GM23248 (cell line): ENCODE data around the gene ASCL5.

Experiments used
- EZH2 ChIP-seq: fragments of 200-600 bp; sonication (generic); IDR thresholded peaks from 2 replicates; pipeline ENCODE4 v1.6.1; 2018; ENCODE audit warnings: antibody characterized with exemption, mild to moderate bottlenecking; ENCODE audit not compliant: insufficient read depth, poor library complexity, severe bottlenecking
- EZH2phosphoT487 ChIP-seq: fragments of 200-600 bp; sonication (generic); IDR thresholded peaks from 2 replicates; pipeline ENCODE4 v1.6.1; 2018; ENCODE audit warnings: antibody characterized with exemption, moderate library complexity, mild to moderate bottlenecking, low read depth; ENCODE audit not compliant: insufficient read depth

- TF ChIP-seq EZH2 (no peak), EZH2phosphoT487 (no peak)
Observed at GRCh38 chr1:201095581-201095980, 31.4 kb downstream of the ASCL5 start.
